ENCODE measurements around the gene UGT2A3.

UGT2A3 gene

DNA sequence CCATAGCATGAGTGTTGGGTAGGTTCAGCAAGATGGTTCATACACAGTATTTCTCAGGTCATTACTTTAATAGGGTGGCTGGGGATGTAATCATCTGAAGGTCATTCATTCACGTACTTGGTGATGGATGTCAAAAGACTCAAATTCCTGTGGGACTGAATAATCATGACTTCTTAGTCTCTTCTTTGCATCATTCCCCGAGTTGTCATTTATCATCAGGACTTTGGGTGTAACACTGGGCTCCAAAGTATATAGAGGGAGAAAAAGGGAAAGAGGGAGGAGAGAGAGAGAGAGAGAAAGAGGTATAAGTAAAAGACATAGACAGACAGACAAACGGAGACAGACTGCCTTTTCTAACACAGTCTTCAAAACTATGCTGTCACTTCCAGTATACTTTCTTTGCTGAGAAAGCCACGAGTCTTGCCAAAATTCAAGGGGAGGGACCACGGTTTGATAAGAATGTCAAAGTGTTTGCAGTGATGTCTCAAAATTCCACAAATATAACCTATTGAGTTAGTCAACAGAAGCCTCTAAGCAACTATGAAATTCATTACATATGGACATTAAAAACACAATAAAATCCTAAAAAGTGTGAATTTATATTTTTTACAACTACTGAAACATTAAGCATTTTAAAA is 55.9 kb downstream of the UGT2A3 start:
- no peaks in the 10 kb centered on the region for H3K9me3 Mint-ChIP-seq
- H3K4me1 Mint-ChIP-seq, result no peaks in the 10 kb centered on the region
- H3K4me3 Mint-ChIP-seq, result no peak overlapping the region
- no peak for ATAC-seq
- DNase-seq, result no peak
- no peak overlapping the region for H3K27ac Mint-ChIP-seq
- no peaks in the 10 kb centered on the region for H3K27me3 Mint-ChIP-seq

DNA sequence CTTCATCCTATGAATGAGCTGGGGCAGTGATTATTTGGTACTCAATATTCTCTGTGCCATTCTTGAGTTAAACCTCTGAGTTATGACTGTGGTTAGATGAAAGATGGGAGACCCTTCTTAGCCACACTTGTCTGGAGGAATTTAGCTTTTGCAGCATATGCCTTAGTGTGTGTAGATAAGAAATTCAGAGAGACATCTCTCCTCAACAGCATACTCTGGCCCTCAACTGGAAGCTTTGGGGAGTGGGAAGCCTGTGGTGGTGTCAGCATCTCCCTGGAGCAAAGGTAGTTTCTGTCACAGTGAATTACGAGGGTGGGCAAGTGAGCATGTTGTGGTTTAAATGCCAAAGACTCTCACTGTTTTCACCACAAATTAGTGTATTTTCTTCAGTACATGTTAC is 58.7 kb downstream of the UGT2A3 start:
- Mint-ChIP-seq H3K9me3 (no peaks in the 10 kb centered on the region), H3K27ac (no peak overlapping the region), H3K4me3 (no peak overlapping the region), H3K4me1 (no peaks in the 10 kb centered on the region), H3K27me3 (no peaks in the 10 kb centered on the region)
- DNase-seq (no peak), ATAC-seq (no peak)

DNA sequence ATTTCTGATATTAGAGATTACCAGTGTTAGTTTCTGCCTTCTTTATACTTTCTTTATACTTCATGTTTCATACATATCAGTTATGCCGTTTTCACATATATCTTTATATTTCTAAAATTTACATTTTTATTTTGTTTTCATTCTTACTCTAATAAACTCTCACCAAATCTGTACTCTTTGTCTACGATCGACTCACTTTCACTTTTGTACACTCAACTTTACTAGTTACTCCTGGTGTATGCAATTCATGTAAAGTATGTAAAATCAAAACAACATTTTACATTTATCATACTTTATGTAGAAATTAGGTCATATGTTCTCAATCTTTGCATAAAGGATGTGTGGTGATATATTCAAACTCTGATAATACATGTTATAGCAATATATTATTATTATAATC is 59.9 kb downstream of the UGT2A3 start:
- Mint-ChIP-seq H3K27me3 (no peaks in the 10 kb centered on the region), H3K27ac (no peak overlapping the region), H3K9me3 (no peaks in the 10 kb centered on the region), H3K4me1 (no peaks in the 10 kb centered on the region), H3K4me3 (no peak overlapping the region)
- ATAC-seq (no peak), DNase-seq (no peak)

DNA sequence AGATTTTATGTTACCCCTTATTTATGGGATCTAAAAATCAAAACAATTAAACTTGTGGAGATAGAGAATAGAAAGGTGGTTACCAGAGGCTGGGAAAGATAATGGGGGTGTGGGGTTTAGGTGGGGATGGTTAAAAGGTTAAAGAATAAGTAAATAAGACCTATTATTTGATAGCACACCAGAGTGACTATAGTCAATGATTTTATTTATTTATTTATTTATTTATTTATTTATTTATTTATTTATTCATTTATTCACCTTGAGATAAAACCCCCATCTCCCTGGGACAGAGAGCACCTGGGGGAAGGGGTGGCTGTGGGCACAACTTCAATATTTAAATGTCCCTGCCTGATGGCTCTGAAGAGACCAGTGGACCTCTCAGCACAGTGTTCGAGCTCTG is 66.1 kb downstream of the UGT2A3 start:
- ATAC-seq (no peak), DNase-seq (no peak)
- Mint-ChIP-seq H3K27me3 (no peaks in the 10 kb centered on the region), H3K27ac (no peak overlapping the region), H3K4me3 (no peak overlapping the region), H3K4me1 (no peaks in the 10 kb centered on the region), H3K9me3 (no peaks in the 10 kb centered on the region)

DNA sequence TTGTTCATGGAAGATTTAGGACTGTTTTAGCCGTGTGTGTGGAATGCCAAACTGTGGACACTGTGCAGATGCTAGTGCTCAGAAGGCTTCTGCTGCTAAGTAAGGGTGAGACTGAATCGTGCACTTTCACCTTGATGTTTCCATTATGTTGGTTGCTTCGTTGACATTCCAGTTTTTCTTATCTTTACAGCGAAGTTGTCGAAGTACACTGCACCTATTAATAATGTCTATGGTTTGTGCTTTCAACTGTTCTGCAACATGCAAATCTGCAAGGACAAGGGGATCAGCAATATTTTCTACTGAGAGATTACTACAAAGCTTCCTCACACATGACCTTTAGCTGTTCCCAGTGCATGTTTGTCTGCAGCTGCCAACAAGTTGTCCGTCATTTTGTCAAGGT is 67.7 kb downstream of the UGT2A3 start:
- H3K4me3 Mint-ChIP-seq, result no peak overlapping the region
- H3K4me1 Mint-ChIP-seq, result no peaks in the 10 kb centered on the region
- no peak overlapping the region for H3K27ac Mint-ChIP-seq
- H3K27me3 Mint-ChIP-seq, result no peaks in the 10 kb centered on the region
- H3K9me3 Mint-ChIP-seq, result no peaks in the 10 kb centered on the region
- ATAC-seq (no peak), DNase-seq (no peak)

Measured in stimulated activated naive CD8-positive, alpha-beta T cell treated with anti-CD3 and anti-CD28 coated beads, Interleukin-15, amount 100 ng/mL, for 72 hours (primary cell).